PFSK-1 (cell line): ENCODE measurements around the gene USP28.

Experiments used
- FOXP2 ChIP-seq: optimal IDR thresholded peaks from 2 replicates; pipeline ENCODE3; 2011; ENCODE audit warnings: borderline replicate concordance, control low read depth, inconsistent platforms; ENCODE audit not compliant: insufficient read depth; ENCODE audit errors: extremely low read length, extremely low read depth
- POLR2AphosphoS5 ChIP-seq: IDR thresholded peaks from 2 replicates; pipeline ENCODE4 v1.6.1; 2012; ENCODE audit warnings: low read depth, mild to moderate bottlenecking, control low read depth, low read length, moderate library complexity
- REST ChIP-seq, 2 experiments: IDR thresholded peaks; 2 replicates each; pipeline versions ENCODE4 v1.6.1 to v1.8.0; 2011 to 2012; ENCODE audit warnings: low read depth in 2 of 2, low read length in 2 of 2, control low read depth in 1 of 2, inconsistent platforms in 1 of 2, mild to moderate bottlenecking in 1 of 2, moderate library complexity in 1 of 2; ENCODE audit not compliant: insufficient read depth in 1 of 2
- SIN3A ChIP-seq: IDR thresholded peaks from 2 replicates; pipeline ENCODE4 v1.6.1; 2012; ENCODE audit warnings: mild to moderate bottlenecking, low read length, moderate library complexity, borderline replicate concordance; ENCODE audit not compliant: insufficient read depth
- TAF1 ChIP-seq: IDR thresholded peaks from 2 replicates; pipeline ENCODE4 v1.6.1; 2012; ENCODE audit warnings: low read length, control low read depth, borderline replicate concordance; ENCODE audit not compliant: insufficient read depth

Gene USP28

GRCh38 chr11:113773416-113774173 lies 101.8 kb downstream of the USP28 start, which contains the start of gene ZW10:
TSS of gene ZW10 (minus strand) at chr11:113773692. CDS start at chr11:113773666, 26 bp downstream.
- TF ChIP-seq TAF1 (peak; percentile 55; the same call in 1 of the 2 replicates), POLR2AphosphoS5 (peak; percentile 89), REST (IDR thresholded peaks at IDR 0.05; ENCODE audit: insufficient read depth in 1 of 2, low read depth in 2 of 2, low read length in 2 of 2) (no peak), SIN3A (peak; percentile 28; the same call in 1 of the 2 replicates), FOXP2 (peak; percentile 84)

- no peak for TF ChIP-seq REST (IDR thresholded peaks at IDR 0.05; ENCODE audit: insufficient read depth in 1 of 2, low read depth in 2 of 2, low read length in 2 of 2)
Observed at GRCh38 chr11:113773092-113773415, 102.3 kb downstream of the USP28 start.

GRCh38 chr11:113771964-113772363 lies 103.4 kb downstream of the USP28 start:
- no peak for TF ChIP-seq FOXP2
- TF ChIP-seq POLR2AphosphoS5 = no peak
- no peak for TF ChIP-seq REST (IDR thresholded peaks at IDR 0.05; ENCODE audit: insufficient read depth in 1 of 2, low read depth in 2 of 2, low read length in 2 of 2)
- no peak for TF ChIP-seq TAF1
- TF ChIP-seq SIN3A = no peak

GRCh38 chr11:113764527-113765219 lies 110.7 kb downstream of the USP28 start:
- TF ChIP-seq REST (IDR thresholded peaks at IDR 0.05; ENCODE audit: insufficient read depth in 1 of 2, low read depth in 2 of 2, low read length in 2 of 2) (no peak), TAF1 (no peak), SIN3A (no peak), POLR2AphosphoS5 (no peak), FOXP2 (no peak)

GRCh38 chr11:113760241-113760640 lies 115.1 kb downstream of the USP28 start:
- TF ChIP-seq TAF1 = no peak
- no peak for TF ChIP-seq REST (IDR thresholded peaks at IDR 0.05; ENCODE audit: insufficient read depth in 1 of 2, low read depth in 2 of 2, low read length in 2 of 2)
- no peak for TF ChIP-seq FOXP2
- no peak for TF ChIP-seq POLR2AphosphoS5
- TF ChIP-seq SIN3A = no peak
